AG08396 (cell line): Measurements from ENCODE around the gene FAM151B.
"Not testable (repeated sequence)": the region's sequence is repeated elsewhere in the genome, so short reads cannot be mapped to it uniquely, and the experiment has no call there.

ENCODE experiments used
- DNase-seq: peaks from one replicate; pipeline ENCODE4 v3.0.0; 2012; ENCODE audit warnings: low spot score, mixed read lengths

Gene FAM151B, protein sequence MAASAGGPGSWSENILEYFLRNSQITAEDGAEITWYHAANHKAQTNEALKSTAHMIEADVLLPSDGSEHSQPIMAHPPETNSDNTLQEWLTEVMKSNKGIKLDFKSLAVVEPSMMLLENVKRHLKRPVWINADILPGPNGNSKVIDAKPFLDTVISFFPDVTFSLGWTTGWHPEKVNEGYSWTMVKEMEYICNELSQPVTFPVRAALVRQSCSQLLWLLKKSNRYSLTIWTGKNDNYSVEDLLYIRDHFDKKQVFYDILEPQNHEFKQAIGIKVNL

DNA sequence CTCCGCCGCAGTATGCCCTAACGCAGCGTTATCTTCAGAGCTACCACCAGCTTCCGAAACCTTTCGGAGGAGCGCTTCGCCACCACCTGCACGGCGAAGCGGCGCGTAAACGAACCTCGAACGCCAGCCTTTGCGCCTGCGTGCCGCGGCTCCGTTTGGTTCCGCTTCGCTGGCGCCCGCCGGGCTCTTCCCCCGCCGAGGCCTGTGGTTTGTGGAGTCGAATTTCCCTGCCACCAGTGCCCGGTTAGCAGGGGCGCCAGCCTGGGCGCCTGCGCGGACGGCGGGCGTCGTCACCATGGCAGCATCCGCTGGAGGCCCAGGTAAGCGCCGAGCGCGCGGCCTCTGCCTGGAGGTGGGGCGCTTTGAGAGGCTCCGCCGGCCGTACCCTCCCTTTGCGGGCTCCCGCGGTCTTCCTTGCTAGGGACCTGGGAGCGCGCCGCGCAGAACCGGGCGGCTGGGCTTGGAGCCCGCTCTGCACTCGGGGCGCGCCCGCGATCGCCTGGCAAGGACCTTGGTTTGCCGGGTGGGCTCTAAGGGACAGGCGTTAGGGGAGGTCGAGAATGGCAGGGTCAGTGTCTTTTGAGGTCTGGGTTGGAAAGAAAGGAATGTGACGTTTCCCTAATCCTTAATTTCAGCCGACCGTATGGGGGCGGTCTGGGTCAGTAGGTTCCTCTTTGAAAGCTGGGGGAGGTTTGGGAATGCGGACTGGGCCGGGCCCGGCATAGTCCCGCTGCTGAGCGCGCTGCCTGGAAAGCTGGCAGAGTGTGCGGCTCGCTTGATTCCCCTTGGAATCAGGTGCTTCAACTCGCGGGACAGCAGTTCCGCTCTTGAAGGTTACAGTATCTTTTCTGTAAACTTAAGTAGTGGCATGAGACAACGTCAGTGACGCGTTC lies at the start of gene FAM151B:
FAM151B (plus strand) TSS at position 272 of the 893 bp plus-strand sequence; CDS start at position 296, 24 bp downstream.
- DNase-seq, result peak; percentile 93

DNA sequence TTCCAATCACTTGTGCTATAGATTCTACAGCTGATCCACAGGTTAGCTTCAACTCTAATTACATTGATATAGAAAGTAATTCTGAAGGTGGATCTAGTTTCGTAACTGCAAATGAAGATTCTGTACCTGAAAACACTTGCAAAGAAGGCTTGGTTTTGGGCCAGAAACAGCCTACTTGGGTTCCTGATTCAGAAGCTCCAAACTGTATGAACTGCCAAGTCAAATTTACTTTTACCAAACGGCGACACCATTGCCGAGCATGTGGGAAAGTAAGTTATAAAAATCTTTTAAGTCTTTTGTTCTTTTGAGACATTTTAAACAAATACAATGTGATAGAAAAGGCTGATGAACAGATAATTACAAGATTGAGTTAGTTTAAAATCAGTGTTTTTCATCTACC lies 49.2 kb upstream of the FAM151B start:
- no peak for DNase-seq

DNA sequence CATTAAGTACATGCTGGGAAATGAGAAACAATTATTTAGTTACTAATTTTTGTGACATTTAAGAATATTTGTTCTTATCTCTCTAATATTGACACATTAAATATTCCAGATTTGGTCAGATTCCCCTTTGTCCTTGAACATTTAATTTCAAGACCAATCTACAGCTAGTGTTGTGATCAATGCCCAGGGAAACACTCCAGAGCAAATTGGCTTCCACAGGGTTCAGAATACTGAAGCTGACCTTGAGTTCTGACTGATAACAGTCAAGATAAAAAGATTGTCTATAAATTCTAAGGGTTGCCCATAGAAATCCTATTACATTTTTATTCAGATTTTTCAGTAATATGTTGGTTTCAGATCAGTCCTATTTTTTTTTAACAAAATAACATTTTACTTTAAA lies 48.7 kb upstream of the FAM151B start:
- no peak for DNase-seq

DNA sequence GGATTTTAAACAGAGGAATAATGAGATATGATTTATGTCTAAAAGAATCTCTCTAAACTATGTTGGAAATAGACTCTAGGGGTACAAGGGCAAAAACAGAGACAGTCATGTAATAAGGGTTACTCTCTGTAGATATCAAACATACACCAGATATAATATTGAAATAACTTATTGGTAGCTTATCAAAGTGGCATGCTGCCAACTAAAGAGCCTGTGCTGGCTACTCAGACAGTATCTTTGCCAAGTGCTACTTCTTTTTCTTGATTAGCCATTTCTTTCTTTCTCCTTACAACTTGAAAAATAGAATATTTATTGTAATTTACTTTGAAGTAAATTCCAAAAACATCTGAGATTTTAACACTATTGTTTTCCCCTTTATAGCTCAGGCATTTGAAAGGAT lies 45.2 kb upstream of the FAM151B start:
- no peak for DNase-seq

DNA sequence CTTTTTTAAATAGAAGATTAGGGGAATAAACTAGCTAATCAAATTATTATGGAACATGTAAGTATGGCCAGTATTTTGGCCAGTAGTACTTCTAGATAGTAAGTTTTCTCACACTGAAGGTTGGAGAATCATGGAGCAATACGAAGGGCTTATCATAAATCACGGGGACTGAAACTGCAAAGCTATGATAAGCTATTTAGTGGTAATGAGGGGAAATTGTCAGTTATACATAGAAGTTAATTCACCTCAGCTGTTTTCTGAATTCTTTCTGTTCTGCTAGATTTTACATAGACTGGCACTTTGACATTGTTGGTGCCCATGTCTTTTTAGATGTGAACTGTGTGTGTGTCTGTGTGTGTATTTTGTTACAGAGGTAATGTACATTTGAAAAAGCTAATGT lies 34.5 kb upstream of the FAM151B start:
- DNase-seq, result no peak

DNA sequence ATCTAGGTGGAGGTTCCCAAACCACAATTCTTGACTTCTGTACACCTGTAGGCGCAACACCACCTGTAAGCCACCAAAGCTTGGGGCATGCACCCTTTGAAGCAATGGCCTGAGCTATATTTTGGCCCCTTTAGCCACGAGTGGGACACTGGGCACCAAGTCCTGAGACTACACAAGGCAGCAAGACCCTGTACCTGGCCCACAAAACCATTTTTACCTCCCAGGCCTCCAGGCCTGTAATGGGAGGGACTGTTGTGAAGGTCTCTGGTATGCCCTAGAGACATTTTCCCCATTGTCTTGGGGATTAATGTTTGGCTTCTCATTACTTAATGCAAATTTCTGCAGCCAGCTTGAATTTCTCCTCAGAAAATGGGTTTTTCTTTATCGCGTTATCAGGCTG lies 24.6 kb upstream of the FAM151B start:
- no peak for DNase-seq

DNA sequence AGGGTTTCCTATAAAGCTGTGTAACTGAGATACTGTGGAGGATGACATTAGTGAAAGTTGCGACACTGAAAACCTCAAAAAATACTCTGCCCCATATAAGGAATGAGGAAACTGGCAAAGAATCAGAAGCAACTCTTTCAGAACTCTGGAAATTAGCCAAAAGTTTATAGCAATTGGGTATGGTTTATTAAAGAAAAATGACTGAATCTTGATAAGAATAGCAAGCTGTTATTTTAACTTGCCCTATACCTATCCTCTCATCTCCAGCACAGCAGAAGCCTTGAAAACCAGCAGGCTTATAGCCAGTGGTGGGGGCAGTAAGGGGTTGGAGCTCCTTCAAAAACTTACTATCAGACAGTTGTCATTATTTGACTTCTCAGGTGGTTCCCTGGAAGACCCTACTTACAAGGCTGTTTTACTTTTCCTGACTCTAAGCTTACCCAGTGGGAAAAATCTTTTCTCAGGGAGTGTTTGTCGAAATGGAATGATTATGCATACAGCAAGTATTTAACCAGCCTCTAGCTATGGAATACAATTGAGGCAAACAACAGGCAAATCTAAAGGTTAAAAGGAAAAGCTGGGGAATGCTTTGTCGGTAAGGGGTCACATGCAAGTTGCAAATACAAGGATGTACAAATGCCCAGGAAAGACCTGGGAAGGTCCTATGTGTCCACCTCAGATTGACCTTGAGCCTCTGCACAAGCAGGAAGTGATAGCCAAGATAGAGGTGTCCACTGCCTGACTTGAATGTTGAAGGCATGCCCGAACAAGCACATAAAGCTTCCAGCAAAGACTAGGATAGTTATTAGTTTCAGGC lies 21.0 kb upstream of the FAM151B start:
- DNase-seq, result no peak

DNA sequence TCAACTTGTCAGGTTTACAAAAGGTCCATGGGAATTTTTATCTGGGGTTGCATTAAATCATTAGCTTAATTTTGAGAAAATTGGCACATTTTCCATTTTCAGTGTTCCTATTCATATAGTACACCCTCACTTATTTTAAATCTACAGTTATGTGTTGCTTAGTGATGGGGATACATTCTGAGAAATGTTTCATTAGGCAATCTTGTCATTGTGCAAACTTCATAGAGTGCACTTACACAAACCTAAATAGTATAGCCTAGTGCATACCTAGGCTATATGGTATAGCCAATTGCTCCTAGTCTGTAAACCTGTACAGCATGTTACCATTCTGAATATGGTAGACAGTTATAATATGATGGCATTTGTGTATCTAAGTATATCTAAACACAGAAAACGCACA lies 19.8 kb upstream of the FAM151B start:
- DNase-seq, result no peak

DNA sequence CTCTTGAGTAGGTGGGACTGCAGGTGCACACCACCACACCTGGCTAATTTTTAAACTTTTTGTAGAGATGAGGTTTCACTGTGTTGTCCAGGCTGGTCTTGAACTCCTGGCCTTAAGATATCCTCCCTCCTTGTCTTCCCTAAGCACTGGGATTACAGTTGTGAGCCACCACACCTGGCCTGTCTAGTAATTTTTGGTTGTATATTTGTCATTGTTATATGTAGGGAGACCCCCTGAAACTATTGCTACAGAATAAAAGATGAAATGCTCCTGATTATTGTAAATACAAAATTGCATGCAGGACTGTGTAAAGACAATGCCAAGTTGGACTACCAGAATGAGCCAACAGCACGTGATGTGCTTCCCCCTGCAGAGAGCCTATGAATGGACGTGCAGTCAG lies 17.3 kb upstream of the FAM151B start:
- DNase-seq, result not testable (repeated sequence)

DNA sequence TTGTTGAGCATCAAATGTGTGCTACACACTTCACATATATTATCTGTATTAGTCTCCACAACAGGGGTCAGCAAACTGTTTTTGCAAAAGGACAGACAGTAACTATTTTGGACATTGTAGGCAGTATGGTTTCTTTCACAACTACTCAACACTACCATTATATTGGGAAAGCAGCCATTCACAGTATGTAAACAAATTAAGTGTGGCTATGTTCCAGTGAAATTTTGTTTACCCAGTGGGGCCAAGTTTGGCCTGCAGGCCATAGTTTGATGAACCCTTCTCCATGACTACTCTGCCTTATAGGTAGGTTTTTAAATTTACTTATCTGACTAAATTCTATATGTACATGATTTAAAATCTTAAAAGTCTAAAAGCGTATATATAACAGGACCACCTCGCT lies 13.0 kb upstream of the FAM151B start:
- no peak for DNase-seq

DNA sequence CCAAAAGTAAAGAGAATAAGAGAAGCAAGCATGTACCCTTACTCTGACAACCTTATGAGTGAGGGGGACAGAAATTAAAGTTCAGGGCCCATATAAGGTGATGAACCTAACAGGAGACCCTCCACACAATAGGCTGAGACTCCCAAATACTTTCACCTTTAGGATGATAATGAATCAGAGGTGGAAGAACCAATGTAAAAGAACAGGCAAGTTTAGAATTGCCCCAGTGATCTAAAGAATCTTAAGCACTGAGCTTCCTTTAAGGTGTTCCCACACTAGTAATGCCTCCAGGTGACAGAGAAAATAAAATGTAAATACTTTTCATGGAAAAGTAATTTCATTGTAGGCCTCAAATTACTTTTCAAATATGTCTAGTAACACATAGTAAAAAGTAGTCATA lies 8.2 kb upstream of the FAM151B start:
- no peak for DNase-seq

DNA sequence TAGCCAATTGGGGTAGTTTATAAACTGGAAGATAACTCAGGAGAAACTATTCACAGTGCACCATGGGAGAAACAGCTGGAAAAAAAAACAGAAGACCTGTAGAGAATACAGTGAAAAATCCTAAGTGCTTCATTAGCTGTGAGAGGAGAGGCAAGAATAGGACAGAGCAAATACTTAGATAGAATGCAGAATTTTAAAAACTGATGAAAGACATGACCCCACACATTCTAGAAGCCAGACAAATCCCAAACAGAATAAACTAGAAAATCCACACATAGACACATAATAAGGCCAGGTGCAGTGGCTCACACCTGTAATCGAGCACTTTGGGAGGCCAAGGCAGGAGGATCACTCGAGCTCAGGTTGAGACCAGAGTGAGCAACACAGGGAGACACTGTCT lies 7.5 kb upstream of the FAM151B start:
- no peak for DNase-seq

DNA sequence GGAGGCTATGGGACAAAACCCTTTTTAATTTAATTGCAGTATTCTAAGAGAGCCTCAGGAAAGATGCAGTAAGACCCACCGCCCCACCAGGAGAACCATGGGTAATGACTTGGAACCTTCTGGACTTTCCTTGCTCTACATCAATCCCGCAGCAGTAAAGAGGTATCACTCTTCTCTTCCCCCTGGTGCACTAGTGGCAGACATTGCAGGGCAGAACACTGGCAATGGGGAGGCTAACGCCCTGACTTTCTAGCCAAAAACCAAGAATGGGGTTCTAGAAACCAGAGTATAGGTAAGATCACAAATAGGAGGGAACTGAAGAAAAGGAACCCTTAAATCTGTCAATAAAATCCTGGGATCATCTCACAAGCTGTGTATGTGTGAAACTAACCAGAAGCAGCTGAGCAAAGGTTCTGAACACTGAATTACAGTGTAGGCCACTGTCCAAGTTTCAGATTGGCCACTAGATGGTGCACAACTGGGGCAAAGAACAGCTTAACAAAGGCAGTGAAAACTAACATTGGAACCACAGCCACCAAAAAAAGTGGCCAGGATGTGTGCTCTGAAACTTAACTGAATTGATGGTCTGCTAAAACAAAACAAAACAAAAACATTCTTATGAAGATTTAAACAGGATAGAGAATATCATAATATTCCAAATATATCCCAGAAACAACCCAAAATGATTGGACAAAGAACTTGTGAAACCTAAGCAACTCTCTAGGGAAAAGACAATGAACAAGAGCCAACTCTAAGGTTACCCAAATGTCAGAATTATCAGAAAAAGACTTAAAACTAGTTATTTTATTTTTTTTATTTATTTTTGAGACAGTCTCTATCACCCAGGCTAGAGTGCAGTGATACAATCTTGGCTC lies 6.6 kb upstream of the FAM151B start:
- peak; percentile 65 for DNase-seq

DNA sequence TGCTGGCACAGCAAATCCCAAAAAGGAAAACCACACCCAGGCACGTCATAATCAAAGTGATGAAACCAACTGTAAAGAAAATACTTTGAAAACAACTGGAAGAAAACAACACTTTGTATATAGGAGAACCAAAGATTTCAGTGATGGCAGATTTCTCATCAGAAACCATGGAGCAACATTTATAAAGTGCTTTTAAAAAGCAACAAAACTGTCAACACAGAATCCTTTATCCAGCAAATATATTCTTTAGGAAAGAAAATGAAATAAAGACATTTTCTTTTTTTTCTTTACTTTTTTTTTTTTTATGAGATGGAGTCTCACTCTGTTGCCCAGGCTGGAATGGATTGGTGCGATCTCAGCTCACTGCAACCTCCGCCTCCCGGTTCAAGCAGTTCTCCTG lies 5.3 kb upstream of the FAM151B start:
- DNase-seq, result no peak

DNA sequence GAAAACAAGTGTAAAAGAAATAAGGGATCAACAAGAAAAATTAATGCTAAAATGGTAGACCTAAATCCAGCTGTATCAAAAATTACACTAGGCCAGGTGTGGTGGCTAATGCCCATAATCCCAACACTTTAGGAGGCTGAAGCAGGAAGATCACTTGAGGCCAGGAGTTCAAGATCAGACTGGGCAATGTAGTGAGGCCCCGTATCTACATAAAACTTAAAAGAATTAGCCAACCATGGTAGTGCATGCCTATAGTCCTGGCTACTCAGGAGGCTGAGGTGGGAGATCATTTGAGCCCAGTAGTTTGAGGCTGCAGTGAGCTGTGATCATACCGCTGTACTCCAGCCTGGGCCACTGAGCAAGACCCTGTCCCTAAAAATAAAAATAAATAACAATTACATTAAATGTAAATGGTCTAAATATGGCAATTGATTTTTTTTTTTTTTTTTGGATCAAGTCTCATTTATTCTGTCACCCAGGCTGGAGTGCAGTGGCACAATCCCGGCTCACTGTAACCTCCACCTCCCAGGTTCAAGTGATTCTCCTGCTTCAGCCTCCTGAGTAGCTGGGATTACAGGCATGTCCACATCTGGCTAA lies 4.2 kb upstream of the FAM151B start:
- DNase-seq, result no peak

DNA sequence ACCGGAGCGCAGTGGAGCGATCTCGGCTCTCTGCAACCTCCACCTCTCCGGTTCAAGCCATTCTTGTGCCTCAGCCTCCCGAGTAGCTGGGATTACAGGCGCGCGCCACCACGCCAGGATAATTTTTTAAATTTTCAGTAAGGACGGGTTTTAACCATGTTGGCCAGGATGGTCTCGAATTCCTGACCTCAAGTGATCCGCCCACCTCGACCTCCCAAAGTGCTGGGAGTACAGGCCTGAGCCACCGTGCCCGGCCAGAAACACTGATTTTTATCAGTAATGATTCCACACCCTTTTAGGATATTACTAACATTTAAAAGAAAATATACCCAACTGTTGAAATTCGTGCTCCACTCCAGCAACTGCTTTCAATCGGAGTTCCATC lies 464 bp upstream of the FAM151B start:
- no peak for DNase-seq

DNA sequence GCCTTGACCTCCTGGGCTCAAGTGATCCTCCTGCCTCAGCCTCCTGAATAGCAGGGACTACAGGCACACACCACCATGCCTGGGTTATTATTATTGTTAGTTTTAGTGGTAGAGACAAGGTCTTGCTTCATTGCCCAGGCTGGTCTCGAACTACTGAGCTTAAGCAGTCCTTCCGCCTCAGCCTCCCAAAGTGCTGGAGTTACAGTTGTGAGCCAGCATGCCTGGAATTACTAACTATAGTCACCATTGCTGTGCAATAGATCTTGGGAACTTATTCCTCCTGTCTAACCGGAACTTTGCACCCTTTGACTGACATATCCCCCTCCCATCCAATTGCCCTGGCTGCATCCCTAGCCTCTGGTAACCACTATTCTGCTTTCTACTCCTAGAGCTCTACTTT lies 3.4 kb downstream of the FAM151B start:
- no peak for DNase-seq

DNA sequence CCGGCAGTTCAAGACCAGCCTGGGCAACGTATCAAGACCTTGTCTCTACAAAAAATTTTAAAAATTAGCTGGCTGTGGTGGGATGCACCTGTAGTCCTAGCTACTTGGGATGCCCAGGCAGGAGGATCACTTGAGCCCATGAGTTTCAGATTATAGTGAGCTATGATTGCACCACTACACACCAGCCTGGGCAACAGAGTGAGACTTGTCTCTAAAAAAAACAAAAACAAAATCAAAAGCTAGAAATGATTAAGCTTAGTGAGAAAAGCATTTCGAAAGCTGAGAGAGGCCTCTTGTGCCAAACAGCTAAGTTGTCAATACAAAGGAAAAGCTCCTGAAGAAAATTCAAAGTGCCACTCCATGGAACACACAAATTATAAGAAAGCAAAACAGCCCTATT lies 4.8 kb downstream of the FAM151B start:
- no peak for DNase-seq

DNA sequence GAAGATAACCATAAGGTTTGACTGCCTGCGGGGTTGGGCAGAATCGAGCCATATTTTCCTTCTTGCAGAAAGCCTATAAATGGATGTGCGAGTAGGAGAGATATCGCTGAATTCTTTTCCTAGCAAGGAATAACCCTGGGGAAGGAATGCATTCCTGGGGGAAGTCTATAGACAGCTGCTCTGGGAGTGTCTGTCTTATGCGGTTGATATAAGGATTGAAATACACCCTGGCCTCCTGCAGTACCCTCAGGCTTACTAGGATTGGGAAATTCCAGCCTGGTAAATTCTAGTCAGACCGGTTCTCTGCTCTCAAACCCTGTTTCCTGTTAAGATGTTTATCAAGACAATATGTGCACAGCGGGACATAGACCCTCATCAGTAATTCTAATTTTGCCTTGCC lies 5.5 kb downstream of the FAM151B start:
- DNase-seq, result not testable (repeated sequence)

DNA sequence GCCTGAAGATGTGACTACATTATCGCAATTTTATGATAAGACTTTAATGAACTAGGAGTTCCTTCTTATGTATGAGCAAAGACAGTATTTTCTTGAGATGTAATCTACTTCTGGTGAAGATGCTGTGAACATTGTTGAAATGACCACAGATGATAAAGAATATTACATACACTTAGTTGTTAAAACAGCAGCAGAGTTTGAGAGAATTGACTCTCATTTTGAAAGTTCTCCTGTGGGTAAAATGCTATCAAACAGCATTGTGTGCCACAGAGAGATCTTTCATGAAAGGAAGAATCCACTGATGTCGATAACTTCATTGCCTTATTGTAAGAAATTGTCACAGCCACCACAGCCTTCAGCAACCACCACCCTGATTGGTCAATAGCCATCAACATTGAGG lies 8.0 kb downstream of the FAM151B start:
- no peak for DNase-seq

DNA sequence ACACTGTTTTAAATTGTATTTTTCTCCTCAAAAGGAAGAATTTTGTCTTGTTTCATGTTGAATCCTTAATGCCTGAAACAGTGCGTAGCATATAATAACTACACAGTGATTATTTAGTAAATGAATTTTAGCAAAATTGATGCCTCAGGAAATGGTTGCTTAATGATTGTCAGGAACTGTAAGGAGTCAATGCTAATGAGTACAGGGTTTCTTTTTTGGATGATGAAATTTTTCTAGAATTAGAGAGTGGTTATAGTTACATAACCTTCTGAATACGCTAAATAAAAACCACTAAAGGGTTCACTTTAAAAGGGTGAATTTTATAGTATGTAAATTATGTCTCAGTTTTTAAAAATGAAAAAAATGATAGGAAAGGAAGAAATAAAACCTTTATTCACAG lies 14.9 kb downstream of the FAM151B start:
- no peak for DNase-seq
